Effector memory CD8-positive, alpha-beta T cell (primary cell): ENCODE results near the gene CLDN15.

Source experiments
- ATAC-seq: fragments of 150-1000 bp; cut with Tn5 transposase; replicated peaks from 2 replicates; pipeline ENCODE4 v1.10.0; 2021; ENCODE audit warnings: mild to moderate bottlenecking, moderate library complexity
- DNase-seq, 3 experiments: peaks; one replicate each; pipeline ENCODE4 v3.0.0; 2021
- H3K27ac Mint-ChIP-seq, 2 donors: one replicate each; pipeline ENCODE4 v1.8.0; 2022; ENCODE audit warnings: mild to moderate bottlenecking in 2 of 2, mixed read lengths in 2 of 2, moderate library complexity in 2 of 2
- H3K27me3 Mint-ChIP-seq, 2 donors: one replicate each; pipeline ENCODE4 v1.8.0; 2022; ENCODE audit warnings: mixed read lengths in 2 of 2
- H3K36me3 Mint-ChIP-seq: one replicate; pipeline ENCODE4 v1.8.0; 2022; ENCODE audit warnings: mild to moderate bottlenecking, moderate library complexity, mixed read lengths; ENCODE audit not compliant: insufficient read depth
- H3K4me1 Mint-ChIP-seq, 2 donors: one replicate each; pipeline ENCODE4 v1.8.0; 2022; ENCODE audit warnings: low read depth in 2 of 2, mixed read lengths in 2 of 2
- H3K4me3 Mint-ChIP-seq, 2 donors: one replicate each; pipeline ENCODE4 v1.8.0; 2022; ENCODE audit warnings: mild to moderate bottlenecking in 2 of 2, mixed read lengths in 2 of 2, moderate library complexity in 2 of 2
- H3K9me3 Mint-ChIP-seq, 2 donors: one replicate each; pipeline ENCODE4 v1.8.0; 2022; ENCODE audit warnings: mixed read lengths in 2 of 2

CLDN15 gene

DNA sequence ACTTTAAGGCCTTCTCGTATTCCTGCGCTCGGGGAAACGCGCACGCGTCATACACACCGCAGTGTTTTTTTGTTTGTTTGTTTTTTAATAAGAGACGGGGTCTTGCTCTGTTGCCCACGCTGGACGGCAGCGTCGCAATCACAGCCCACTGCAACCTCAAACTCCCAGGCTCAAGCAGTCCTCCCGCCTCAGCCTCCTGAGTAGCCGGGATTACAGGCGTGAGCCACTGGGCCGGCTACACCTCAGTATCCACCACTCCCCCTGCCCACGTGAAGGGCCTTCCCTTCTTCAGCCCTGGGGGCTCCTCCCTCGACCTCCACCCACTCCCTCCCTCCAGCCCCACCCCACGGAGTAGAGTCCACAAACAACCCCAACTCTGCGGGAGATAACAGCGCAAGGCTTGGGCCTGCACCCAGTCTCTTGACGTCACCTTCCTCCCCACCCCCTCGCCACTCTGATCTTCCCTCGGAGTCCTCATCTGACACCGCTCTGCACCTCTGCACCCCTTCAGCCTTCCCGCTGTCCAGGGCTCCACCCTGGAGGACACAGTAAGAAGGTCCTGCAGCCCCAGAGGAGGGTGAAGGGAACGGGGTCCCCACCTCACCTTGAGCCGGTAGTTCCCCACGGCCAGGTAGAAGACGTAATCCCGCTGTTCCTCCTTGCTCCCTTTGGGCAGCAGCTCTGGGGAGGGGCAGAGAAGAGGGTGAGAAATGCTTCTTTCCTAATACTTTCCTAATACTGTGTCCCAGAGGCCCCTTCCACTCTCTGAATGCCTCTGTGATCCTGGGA lies 2.8 kb upstream of the CLDN15 start:
- no peak overlapping the region for H3K4me3 Mint-ChIP-seq
- peaks cover 34% of the 10 kb centered on the region for H3K36me3 Mint-ChIP-seq
- DNase-seq, result no peak
- no peaks in the 10 kb centered on the region for H3K27me3 Mint-ChIP-seq
- peak overlapping the region in 1 of 2 donors; percentile 59 for H3K27ac Mint-ChIP-seq
- H3K9me3 Mint-ChIP-seq, result no peaks in the 10 kb centered on the region
- no peak for ATAC-seq
- H3K4me1 Mint-ChIP-seq, result peaks cover 12 to 24% of the 10 kb centered on the region in 2 donors

DNA sequence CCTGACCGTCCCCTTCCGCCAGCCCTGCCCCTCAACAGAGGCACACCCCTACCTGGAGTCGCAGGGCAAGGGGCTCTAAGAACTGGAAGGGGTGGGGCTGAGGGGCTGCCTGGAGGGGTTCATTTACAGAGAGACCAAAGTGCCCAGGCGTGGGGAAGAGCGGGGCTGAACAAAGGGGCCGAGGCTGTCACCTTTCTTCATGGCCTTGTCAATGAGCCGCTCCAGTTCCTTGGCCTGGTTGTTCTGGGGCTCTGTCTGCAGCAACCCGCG lies 2.3 kb upstream of the CLDN15 start:
- DNase-seq, result no peak
- Mint-ChIP-seq H3K27ac (no peak overlapping the region), H3K4me3 (no peak overlapping the region), H3K27me3 (no peaks in the 10 kb centered on the region), H3K4me1 (peaks cover 7 to 19% of the 10 kb centered on the region in 2 donors), H3K9me3 (no peaks in the 10 kb centered on the region), H3K36me3 (peaks cover 29% of the 10 kb centered on the region)
- no peak for ATAC-seq

DNA sequence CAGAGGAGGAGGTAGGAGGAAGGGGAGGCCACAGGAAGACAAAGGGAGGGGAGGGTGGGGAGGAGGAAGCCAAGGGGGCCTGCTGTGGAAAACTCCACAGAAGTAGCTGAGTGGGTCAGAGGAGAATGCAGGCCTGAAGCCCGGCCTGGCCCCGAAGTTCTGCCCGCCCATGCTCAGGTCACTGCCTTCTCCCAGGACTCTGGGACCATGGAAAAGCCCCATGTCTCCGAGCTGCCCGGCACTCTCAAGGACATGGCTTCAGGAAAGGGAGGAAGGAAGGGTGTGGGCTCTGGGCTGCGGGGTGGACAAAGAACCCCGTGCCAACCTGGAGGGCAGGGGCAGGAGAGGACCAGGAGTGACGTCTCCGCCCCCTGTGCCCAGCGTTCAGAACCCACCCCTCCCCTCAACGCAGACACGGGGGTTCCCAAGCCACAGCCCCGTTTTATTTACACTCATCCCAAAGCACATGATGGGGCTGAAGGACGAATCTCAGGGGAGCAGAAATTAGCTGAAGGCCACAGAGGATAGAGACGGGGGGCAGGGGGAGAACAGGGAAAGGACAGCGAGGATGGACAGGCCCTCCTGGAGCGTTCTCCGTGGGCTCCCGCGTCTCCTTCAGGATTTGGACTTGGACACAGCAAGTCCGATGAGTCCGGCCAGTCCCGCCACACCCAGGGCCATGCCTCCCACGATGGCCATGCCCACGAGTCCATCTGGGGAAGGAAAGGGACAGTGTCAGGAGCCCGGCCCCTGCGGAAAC lies 1.8 kb upstream of the CLDN15 start:
- Mint-ChIP-seq H3K36me3 (peaks cover 24% of the 10 kb centered on the region), H3K4me3 (no peak overlapping the region), H3K9me3 (no peaks in the 10 kb centered on the region), H3K4me1 (peaks cover 5 to 14% of the 10 kb centered on the region in 2 donors), H3K27me3 (no peaks in the 10 kb centered on the region), H3K27ac (no peak overlapping the region)
- DNase-seq, result no peak
- no peak for ATAC-seq

DNA sequence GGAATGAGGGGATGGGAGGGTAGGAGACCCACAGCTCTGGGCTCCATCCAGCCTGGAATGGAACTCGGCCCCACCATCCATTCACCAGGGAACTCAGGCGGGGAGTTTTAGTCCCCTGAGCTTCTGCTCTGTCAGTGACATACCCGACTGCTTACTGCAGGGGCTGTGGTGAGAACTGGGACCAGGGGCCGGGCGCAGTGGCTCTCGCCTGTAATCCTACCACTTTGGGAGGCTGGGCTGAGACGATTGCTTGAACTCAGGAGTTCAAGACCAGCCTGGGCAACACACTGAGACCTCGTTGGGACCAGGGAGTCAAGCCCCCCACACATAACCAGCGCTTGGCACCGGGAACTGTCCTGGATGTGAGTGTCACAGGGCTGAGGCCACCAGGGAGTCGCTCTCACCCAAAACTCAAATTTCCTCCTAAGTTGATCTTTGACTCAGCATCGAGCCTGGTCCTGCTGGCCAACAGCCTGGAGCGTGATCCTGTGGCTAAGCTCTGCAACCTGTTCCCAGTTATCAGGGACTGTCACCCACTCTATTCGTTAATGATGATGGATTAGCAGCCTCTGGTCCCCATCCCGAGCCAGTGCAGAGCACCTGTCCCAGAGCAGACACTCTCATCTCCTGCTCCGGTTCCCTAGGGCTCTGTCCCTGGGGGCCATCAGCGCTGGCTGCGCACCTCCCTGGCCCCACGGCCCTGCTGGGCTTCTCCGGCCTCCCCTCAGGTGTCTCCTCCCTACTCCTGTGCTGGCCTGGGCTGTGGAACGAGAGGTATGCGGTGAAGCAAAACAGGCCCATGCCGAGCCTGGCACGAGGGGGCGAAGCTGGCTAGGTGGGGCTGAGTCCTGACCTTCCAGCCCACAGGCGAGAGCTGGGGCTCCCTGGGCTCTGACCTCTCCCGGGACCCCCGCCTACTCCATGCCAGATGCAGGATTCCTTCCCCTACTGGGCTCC lies 902 bp upstream of the CLDN15 start:
- Mint-ChIP-seq H3K27ac (no peak overlapping the region), H3K4me3 (no peak overlapping the region), H3K4me1 (peaks cover under 1 to 8% of the 10 kb centered on the region in 2 donors)

DNA sequence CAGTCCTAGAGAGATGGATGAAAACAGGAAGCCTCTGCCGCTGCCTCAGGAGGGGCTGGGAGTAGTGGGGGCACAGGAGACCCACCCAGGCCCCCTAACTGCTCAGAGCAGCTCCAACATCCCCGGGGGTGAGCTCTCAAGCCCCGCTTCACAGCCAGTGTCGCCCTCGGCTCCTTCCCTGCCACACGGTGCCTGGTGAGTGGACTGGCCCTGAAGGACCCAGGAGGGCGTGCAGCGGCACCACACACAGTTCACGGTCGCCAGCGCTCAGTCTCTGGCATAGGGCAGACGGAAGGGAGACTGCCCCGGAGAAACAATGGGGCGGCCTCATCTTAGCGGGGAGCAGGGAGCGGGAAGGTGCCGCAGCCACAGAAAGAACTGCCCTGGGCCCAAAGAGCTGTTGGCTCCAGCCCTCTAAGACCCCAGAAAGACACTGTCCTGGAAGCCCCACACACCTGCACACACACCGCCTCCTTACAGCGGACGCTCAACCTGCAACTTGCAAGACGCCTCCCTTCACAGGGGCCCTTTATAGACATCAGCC lies 1.2 kb downstream of the CLDN15 start:
- H3K27me3 Mint-ChIP-seq, result no peaks in the 10 kb centered on the region
- H3K36me3 Mint-ChIP-seq, result peaks cover 21% of the 10 kb centered on the region
- DNase-seq (no peak), ATAC-seq (no peak)
- H3K9me3 Mint-ChIP-seq, result no peaks in the 10 kb centered on the region
- no peak overlapping the region for H3K4me3 Mint-ChIP-seq
- peaks cover 0 to 4% of the 10 kb centered on the region in 2 donors for H3K4me1 Mint-ChIP-seq
- no peak overlapping the region for H3K27ac Mint-ChIP-seq

More for the DNA sequence above, 902 bp upstream of the CLDN15 start:
- Mint-ChIP-seq H3K9me3 (no peaks in the 10 kb centered on the region), H3K27me3 (no peaks in the 10 kb centered on the region), H3K36me3 (peaks cover 20% of the 10 kb centered on the region)
- ATAC-seq, result no peak
- DNase-seq, result no peak

DNA sequence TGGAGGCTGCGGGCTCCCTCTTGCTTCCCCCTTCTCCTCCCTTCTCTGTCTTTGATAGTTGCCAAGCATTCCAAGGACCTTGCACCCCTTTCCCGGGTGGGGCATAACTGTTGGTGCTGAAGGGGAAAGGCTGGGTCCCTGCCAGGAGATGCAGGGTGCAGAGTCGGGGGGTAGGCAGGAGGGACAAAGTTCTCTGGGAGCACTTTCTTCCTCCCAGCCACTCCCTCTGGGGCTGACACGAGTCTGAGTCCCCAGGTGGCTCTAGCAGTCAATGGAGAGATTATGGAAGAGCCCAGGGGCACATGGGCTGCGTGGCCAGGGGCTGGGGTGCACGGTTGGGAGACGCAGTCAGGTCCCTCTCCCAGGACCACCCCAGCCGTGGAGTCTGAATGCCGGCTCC lies 2.1 kb downstream of the CLDN15 start:
- H3K4me3 Mint-ChIP-seq, result no peak overlapping the region
- DNase-seq (no peak), ATAC-seq (no peak)
- H3K27ac Mint-ChIP-seq, result no peak overlapping the region
- peaks cover 25% of the 10 kb centered on the region for H3K36me3 Mint-ChIP-seq
- H3K27me3 Mint-ChIP-seq, result no peaks in the 10 kb centered on the region
- H3K4me1 Mint-ChIP-seq, result peaks cover 0 to 3% of the 10 kb centered on the region in 2 donors
- H3K9me3 Mint-ChIP-seq, result no peaks in the 10 kb centered on the region

DNA sequence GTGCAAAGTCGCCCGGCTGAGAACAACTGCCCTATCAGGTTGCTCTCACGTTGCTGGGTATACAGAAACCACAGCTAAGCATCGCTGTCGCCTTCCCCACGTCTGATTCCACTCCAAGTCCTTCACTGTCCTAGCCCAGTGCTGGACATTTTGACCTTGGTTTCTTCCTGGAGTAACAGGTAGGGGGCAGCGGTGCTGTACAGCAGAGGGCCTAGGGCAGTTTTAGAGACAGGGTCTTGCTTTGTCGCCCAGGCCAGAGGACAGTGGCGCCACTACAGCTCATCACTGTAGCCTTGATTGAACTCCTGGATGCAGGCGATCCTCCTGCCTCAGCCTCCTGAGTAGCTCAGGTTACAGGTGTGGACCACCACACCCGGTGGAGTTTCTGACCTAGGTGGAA lies 2.6 kb downstream of the CLDN15 start:
- peaks cover 0 to 5% of the 10 kb centered on the region in 2 donors for H3K4me1 Mint-ChIP-seq
- no peak overlapping the region for H3K4me3 Mint-ChIP-seq

DNA sequence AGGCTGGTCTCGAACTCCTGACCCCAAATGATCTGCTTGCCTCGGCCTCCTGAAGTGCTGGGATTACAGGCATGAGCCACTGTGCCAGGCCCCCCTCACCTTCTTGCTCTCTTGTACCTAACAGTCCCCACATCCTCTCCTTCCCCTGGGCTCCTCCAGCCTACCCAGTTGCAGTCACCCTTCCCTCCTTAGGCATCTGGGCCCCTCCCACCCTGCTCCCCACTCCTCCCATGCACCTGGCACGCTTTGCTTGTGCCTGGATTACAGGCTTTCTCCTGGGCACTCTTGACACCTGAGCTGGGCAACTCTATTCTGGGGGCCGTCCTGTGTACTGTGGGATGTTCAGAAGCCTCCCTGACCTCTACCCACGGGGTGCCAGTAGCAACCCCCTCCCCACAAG lies 3.0 kb downstream of the CLDN15 start:
- H3K27ac Mint-ChIP-seq, result peak overlapping the region in 1 of 2 donors; percentile 52

More for the DNA sequence above, 2.6 kb downstream of the CLDN15 start:
- Mint-ChIP-seq H3K9me3 (no peaks in the 10 kb centered on the region), H3K36me3 (peaks cover 27% of the 10 kb centered on the region), H3K27me3 (no peaks in the 10 kb centered on the region), H3K27ac (no peak overlapping the region)
- DNase-seq (no peak), ATAC-seq (no peak)

DNA sequence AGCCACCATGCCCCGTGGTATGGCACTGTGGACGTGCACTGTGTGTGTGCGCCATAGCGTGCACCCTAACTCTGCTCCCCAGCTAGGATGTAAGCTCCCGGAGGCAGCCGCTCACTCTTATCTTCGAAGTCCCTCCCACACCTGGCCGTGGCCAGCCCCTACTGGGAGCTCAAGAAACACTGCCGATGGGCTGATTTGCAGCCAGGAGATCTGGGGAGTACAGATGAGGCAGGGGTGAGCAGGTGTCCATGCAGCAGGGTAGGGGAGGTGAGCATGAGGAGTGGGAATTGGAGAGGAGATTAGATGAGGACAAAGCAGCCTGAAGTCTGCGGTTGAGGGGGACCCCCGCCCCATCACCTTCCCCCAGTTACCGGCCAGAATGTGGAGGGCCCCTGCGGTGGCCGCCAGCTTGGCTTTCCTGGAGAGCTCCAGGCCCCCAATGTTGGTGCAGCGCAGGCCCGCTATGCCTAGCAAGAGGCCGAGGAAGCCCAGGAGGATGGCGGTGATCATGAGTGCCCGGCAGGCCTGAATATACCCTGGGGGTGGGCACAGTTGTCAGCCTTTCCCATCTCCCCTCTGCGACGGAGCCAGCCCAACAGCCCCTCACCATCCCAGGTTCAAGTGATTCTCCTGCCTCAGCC lies 3.6 kb downstream of the CLDN15 start:
- no peak for DNase-seq
- Mint-ChIP-seq H3K9me3 (no peaks in the 10 kb centered on the region), H3K4me1 (peaks cover 2 to 5% of the 10 kb centered on the region in 2 donors), H3K27me3 (no peaks in the 10 kb centered on the region), H3K4me3 (no peak overlapping the region), H3K27ac (peak overlapping the region in 1 of 2 donors; percentile 52), H3K36me3 (peaks cover 23% of the 10 kb centered on the region)
- ATAC-seq, result no peak

More for the DNA sequence above, 3.0 kb downstream of the CLDN15 start:
- DNase-seq, result no peak
- no peak for ATAC-seq
- H3K36me3 Mint-ChIP-seq, result peaks cover 25% of the 10 kb centered on the region
- no peaks in the 10 kb centered on the region for H3K27me3 Mint-ChIP-seq
- peaks cover 0 to 5% of the 10 kb centered on the region in 2 donors for H3K4me1 Mint-ChIP-seq
- H3K4me3 Mint-ChIP-seq, result no peak overlapping the region
- H3K9me3 Mint-ChIP-seq, result no peaks in the 10 kb centered on the region

DNA sequence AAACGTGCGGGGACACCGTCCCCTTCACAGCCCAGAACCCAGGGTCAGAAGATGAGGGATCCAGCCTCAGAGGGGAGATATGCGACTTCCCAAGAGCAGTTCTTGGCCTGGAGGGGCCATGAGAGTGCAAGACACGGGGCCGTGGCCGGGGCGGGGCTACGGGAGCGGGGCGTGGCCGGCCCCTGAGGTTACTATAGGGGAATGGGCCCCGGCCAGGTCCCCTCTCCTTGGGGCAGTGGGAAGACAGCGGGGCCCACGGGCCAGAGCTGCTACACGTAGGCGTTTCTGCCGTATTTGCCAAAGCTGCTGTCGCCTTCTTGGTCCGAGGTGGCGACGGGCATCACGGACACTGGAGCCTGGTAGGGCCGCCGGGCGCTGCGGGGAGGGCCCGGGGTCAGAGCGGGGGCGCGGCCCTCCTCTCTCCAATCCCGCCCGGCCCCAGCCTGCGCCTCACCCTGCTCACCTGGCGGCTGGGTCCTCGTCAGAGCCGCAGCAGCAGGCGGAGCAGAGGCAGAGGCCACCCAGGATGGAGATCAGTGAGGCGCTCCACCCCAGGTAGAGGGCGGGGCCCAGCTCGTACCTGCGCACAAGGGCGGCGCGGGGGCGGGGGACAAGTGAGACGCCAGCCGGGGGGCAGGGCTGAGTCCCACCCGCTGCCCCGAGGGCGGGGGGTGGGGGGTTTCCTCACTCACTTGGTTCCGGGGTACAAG lies 5.3 kb downstream of the CLDN15 start:
- DNase-seq (no peak), ATAC-seq (no peak)
- H3K4me3 Mint-ChIP-seq, result no peak overlapping the region
- peaks cover 32% of the 10 kb centered on the region for H3K36me3 Mint-ChIP-seq
- H3K4me1 Mint-ChIP-seq, result peaks cover 4 to 5% of the 10 kb centered on the region in 2 donors
- H3K9me3 Mint-ChIP-seq, result no peaks in the 10 kb centered on the region
- no peak overlapping the region for H3K27ac Mint-ChIP-seq
- H3K27me3 Mint-ChIP-seq, result no peaks in the 10 kb centered on the region

DNA sequence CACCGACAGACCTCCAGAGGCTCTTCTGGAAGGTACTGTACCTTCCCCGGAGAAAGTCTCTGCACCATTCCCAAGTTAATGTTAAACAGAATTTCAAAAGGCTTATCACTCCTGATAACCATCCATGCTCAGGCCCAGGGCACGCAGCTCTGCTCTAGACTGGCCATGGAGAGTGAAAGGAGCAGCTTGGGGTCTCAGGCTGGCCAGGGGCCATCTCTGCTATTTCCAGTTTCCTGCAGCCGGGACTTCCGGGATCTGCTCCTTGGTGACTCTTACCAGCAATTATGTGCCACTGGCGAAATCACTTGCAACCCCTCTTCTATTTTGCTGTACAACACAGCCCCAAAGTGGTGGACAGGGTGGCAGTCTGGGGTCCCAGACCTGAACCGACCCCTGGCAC lies 6.0 kb downstream of the CLDN15 start:
- Mint-ChIP-seq H3K4me3 (no peak overlapping the region), H3K27ac (no peak overlapping the region), H3K36me3 (peaks cover 37% of the 10 kb centered on the region)

DNA sequence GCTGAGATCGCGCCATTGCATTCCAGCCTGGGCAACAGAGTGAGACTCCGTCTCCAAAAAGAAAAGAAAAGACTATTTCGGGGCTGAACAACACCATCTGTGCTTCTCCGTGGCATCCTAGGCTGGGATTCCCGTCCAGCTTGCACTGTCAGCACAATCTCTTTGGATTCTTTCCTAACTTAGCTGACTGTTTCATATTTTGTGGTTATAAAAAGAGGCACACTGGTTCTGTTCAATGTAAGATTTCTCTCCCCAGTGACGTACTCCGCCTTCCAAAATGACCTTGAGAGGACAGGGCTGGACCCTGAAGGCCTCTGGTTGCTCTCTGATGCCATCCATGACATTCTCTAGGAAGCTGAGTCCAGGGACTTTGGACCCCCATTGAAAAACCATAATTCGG lies 10.9 kb downstream of the CLDN15 start:
- peaks cover 10 to 11% of the 10 kb centered on the region in 2 donors for H3K4me1 Mint-ChIP-seq
- DNase-seq, result no peak

More for the DNA sequence above, 6.0 kb downstream of the CLDN15 start:
- Mint-ChIP-seq H3K27me3 (no peaks in the 10 kb centered on the region), H3K4me1 (peaks cover 4 to 5% of the 10 kb centered on the region in 2 donors), H3K9me3 (no peaks in the 10 kb centered on the region)
- DNase-seq, result no peak
- no peak for ATAC-seq

More for the DNA sequence above, 10.9 kb downstream of the CLDN15 start:
- ATAC-seq, result no peak
- H3K36me3 Mint-ChIP-seq, result peaks cover 65% of the 10 kb centered on the region
- peak overlapping the region; percentile 32 to 44 for H3K27ac Mint-ChIP-seq
- H3K9me3 Mint-ChIP-seq, result no peaks in the 10 kb centered on the region
- no peaks in the 10 kb centered on the region for H3K27me3 Mint-ChIP-seq
- H3K4me3 Mint-ChIP-seq, result no peak overlapping the region
